IMR-90 (cell line): ENCODE results near the gene POLR3B. TPM values are rescaled to one million over a fixed set of nuclear protein-coding genes. Genes with fewer than 3 reads are reported as not detected.

Experiments used
- ATAC-seq: fragments of 200-7000 bp; cut with Tn5 transposase; 2 replicates; pipeline ENCODE4 v1.9.1; 2020; ENCODE audit warnings: low read depth, mild to moderate bottlenecking, moderate library complexity
- BruUV-seq: library from RNA; stranded (reverse); fragments of 400-500 nt; replicated peaks from 2 replicates; lab custom pipeline; 2021; lab: Mats Ljungman, UMichigan
- CTCF ChIA-PET: fragments of 300-600 bp; formaldehyde crosslinking; extraction: SDS; loops from one replicate; lab custom pipeline; 2021; ENCODE audit warnings: antibody characterized with exemption; lab: Yijun Ruan, JAX
- POLR2A ChIA-PET: fragments of 300-600 bp; sonication (Branson Sonifier 250); formaldehyde crosslinking; loops from one replicate; lab custom pipeline; 2022; ENCODE audit warnings: antibody characterized with exemption; ENCODE audit not compliant: unreplicated experiment; lab: Charles Lee
- DNase-seq: peaks from one replicate; pipeline ENCODE4 v3.0.0; 2013
- H2AFZ ChIP-seq: replicated peaks from 2 replicates; pipeline ENCODE3; 2013; ENCODE audit warnings: low read length, mild to moderate bottlenecking; ENCODE audit not compliant: poor library complexity
- H2AK5ac ChIP-seq: 2 replicates; pipeline ENCODE4 v1.6.1; 2013; ENCODE audit warnings: low read depth, low read length, inconsistent platforms
- H2AK9ac ChIP-seq: replicated peaks from 2 replicates; pipeline ENCODE3; 2013; ENCODE audit warnings: mild to moderate bottlenecking, low read depth, low read length, moderate library complexity; ENCODE audit not compliant: poor library complexity
- H2BK120ac ChIP-seq: 2 replicates; pipeline ENCODE4 v1.6.1; 2013; ENCODE audit warnings: low read depth, low read length, inconsistent platforms
- H2BK15ac ChIP-seq: 3 replicates; pipeline ENCODE4 v1.6.1; 2013; ENCODE audit warnings: low read depth, low read length, inconsistent platforms
- H2BK20ac ChIP-seq: 2 replicates; pipeline ENCODE4 v1.6.1; 2013; ENCODE audit warnings: low read depth, mild to moderate bottlenecking, inconsistent platforms, low read length, moderate library complexity
- H2BK5ac ChIP-seq: 2 replicates; pipeline ENCODE4 v1.6.1; 2013; ENCODE audit warnings: mild to moderate bottlenecking, low read depth, low read length, inconsistent platforms; ENCODE audit not compliant: poor library complexity, severe bottlenecking
- H3K14ac ChIP-seq: replicated peaks from 2 replicates; pipeline ENCODE4 v1.6.1; 2013; ENCODE audit warnings: low read depth, low read length, inconsistent platforms
- H3K18ac ChIP-seq: 2 replicates; pipeline ENCODE4 v1.6.1; 2013; ENCODE audit warnings: low read depth, low read length, control low read depth
- H3K23ac ChIP-seq: 2 replicates; pipeline ENCODE4 v1.6.1; 2013; ENCODE audit warnings: low read depth, low read length, inconsistent platforms
- H3K27ac ChIP-seq: 2 replicates; pipeline ENCODE4 v1.5.1; 2013; ENCODE audit warnings: mild to moderate bottlenecking, control low read depth, low read length; ENCODE audit not compliant: insufficient read depth
- H3K27me3 ChIP-seq: 2 replicates; pipeline ENCODE4 v1.6.1; 2013; ENCODE audit warnings: low read length; ENCODE audit not compliant: control insufficient read depth, insufficient read depth
- H3K36me3 ChIP-seq: 2 replicates; pipeline ENCODE4 v1.6.1; 2013; ENCODE audit warnings: low read length, mixed read lengths; ENCODE audit not compliant: control insufficient read depth, insufficient read depth
- H3K4ac ChIP-seq: 2 replicates; pipeline ENCODE4 v1.6.1; 2013; ENCODE audit warnings: low read depth, low read length, inconsistent platforms
- H3K4me1 ChIP-seq: 2 replicates; pipeline ENCODE4 v1.6.1; 2013; ENCODE audit warnings: low read length, mixed read lengths; ENCODE audit not compliant: control insufficient read depth, insufficient read depth
- H3K4me2 ChIP-seq: 2 replicates; pipeline ENCODE4 v1.6.1; 2013; ENCODE audit warnings: low read depth, mild to moderate bottlenecking, control low read depth, low read length, moderate library complexity
- H3K4me3 ChIP-seq: 2 replicates; pipeline ENCODE4 v1.5.1; 2013; ENCODE audit warnings: low read depth, mild to moderate bottlenecking, control low read depth, low read length, moderate library complexity; ENCODE audit not compliant: insufficient read depth
- H3K56ac ChIP-seq: 2 replicates; pipeline ENCODE4 v1.6.1; 2013; ENCODE audit warnings: low read length, inconsistent platforms; ENCODE audit not compliant: insufficient read depth; ENCODE audit errors: extremely low read depth
- H3K79me1 ChIP-seq, 2 experiments: 2 replicates each; pipeline ENCODE4 v1.6.1; 2013; ENCODE audit warnings: low read length in 2 of 2, inconsistent platforms in 1 of 2, low read depth in 1 of 2
- H3K9ac ChIP-seq: 2 replicates; pipeline ENCODE4 v1.6.1; 2013; ENCODE audit warnings: low read depth, low read length, control low read depth
- H3K9me1 ChIP-seq: 2 replicates; pipeline ENCODE4 v1.6.1; 2013; ENCODE audit warnings: low read length, inconsistent platforms; ENCODE audit not compliant: insufficient read depth
- H3K9me3 ChIP-seq: 2 replicates; pipeline ENCODE4 v1.6.1; 2013; ENCODE audit warnings: low read length; ENCODE audit not compliant: control insufficient read depth, insufficient read depth
- H4K20me1 ChIP-seq: 2 replicates; pipeline ENCODE4 v1.6.1; 2013; ENCODE audit warnings: low read length, inconsistent platforms; ENCODE audit not compliant: insufficient read depth
- H4K5ac ChIP-seq: 2 replicates; pipeline ENCODE4 v1.6.1; 2013; ENCODE audit warnings: mild to moderate bottlenecking, low read depth, low read length, control low read depth
- H4K8ac ChIP-seq, 2 experiments: 2 replicates each; pipeline ENCODE4 v1.6.1; 2013; ENCODE audit warnings: low read depth in 2 of 2, low read length in 2 of 2, control low read depth in 1 of 2, inconsistent platforms in 1 of 2
- H4K91ac ChIP-seq: 2 replicates; pipeline ENCODE4 v1.6.1; 2013; ENCODE audit warnings: low read depth, low read length, inconsistent platforms; ENCODE audit not compliant: insufficient read depth
- BHLHE40 ChIP-seq: fragments of 150-350 bp; IDR thresholded peaks from 2 replicates; pipeline ENCODE4 v1.6.1; 2016; ENCODE audit warnings: mild to moderate bottlenecking, low read depth, low read length
- CEBPB ChIP-seq: IDR thresholded peaks from 2 replicates; pipeline ENCODE4 v1.6.1; 2012; ENCODE audit warnings: low read depth, low read length, improper control_type of control experiment
- CHD1 ChIP-seq: IDR thresholded peaks from 2 replicates; pipeline ENCODE4 v1.6.1; 2012; ENCODE audit warnings: low read depth, low read length, improper control_type of control experiment
- CTCF ChIP-seq: conservative IDR thresholded peaks from 2 replicates; pipeline ENCODE4 v1.5.1; 2012; ENCODE audit warnings: mild to moderate bottlenecking, low read depth, low read length, improper control_type of control experiment
- ELK1 ChIP-seq: fragments of 150-350 bp; IDR thresholded peaks from 2 replicates; pipeline ENCODE4 v1.6.1; 2016; ENCODE audit warnings: low read depth, mild to moderate bottlenecking, low read length, moderate library complexity, borderline replicate concordance
- FOS ChIP-seq: fragments of 150-350 bp; IDR thresholded peaks from 2 replicates; pipeline ENCODE4 v1.6.1; 2016; ENCODE audit warnings: low read depth, low read length
- MAFK ChIP-seq: IDR thresholded peaks from 2 replicates; pipeline ENCODE4 v1.6.1; 2012; ENCODE audit warnings: low read depth, low read length, improper control_type of control experiment
- MAZ ChIP-seq: IDR thresholded peaks from 2 replicates; pipeline ENCODE4 v1.6.1; 2012; ENCODE audit warnings: low read depth, mild to moderate bottlenecking, low read length, improper control_type of control experiment, moderate library complexity, borderline replicate concordance
- NFE2L2 ChIP-seq: fragments of 150-350 bp; IDR thresholded peaks from 2 replicates; pipeline ENCODE4 v1.6.1; 2016; ENCODE audit warnings: low read depth, mild to moderate bottlenecking, low read length
- POLR2A ChIP-seq: IDR thresholded peaks from 2 replicates; pipeline ENCODE4 v1.6.1; 2012; ENCODE audit warnings: mild to moderate bottlenecking, low read depth, low read length
- RAD21 ChIP-seq: IDR thresholded peaks from 2 replicates; pipeline ENCODE4 v1.6.1; 2012; ENCODE audit warnings: low read length, improper control_type of control experiment
- RCOR1 ChIP-seq: IDR thresholded peaks from 2 replicates; pipeline ENCODE4 v1.6.1; 2012; ENCODE audit warnings: mild to moderate bottlenecking, low read length, improper control_type of control experiment; ENCODE audit not compliant: insufficient replicate concordance
- SMC3 ChIP-seq: fragments of 150-350 bp; IDR thresholded peaks from 2 replicates; pipeline ENCODE4 v1.6.1; 2016; ENCODE audit warnings: low read depth, mild to moderate bottlenecking, antibody characterized with exemption, low read length, moderate library complexity
- USF2 ChIP-seq: fragments of 150-350 bp; IDR thresholded peaks from 2 replicates; pipeline ENCODE4 v1.6.1; 2017; ENCODE audit warnings: mild to moderate bottlenecking, antibody characterized with exemption, low read length, low read depth
- WGBS, 2 experiments: methylation state at CpG; one replicate each; pipeline versions ENCODE4 v1.1.5 to v1.1.7; 2013; ENCODE audit warnings: missing lambda C conversion rate in 2 of 2; ENCODE audit not compliant: insufficient read length in 1 of 2; ENCODE audit errors: extremely low coverage in 2 of 2; 5-methylcytosine and 5-hydroxymethylcytosine counted together
- dilution Hi-C: fragments of 300-500 bp; cut with HindIII; formaldehyde crosslinking; loops from one replicate; pipeline ENCODE4 v1.14.3; 2018; ENCODE audit warnings: low sequenced_read_pairs; ENCODE audit not compliant: unreplicated experiment
- in situ Hi-C: fragments of 300-500 bp; cut with MboI; formaldehyde crosslinking; loops from 3 replicates; pipeline ENCODE4 v1.14.3; 2019; ENCODE audit warnings: low sequenced_read_pairs, inconsistent platforms, mixed read lengths
- intact Hi-C: fragments of 100-400 bp; cut with micrococcal nuclease; formaldehyde crosslinking; loops from 2 replicates; pipeline ENCODE4 v1.10.0; 2022
- polyA plus RNA-seq, 3 experiments: library from polyadenylated mRNA; depleted of rRNA; stranded (reverse); fragments of >200 nt; gene quantifications; 2 replicates each; pipeline ENCODE4 v1.2.3, GENCODE V29; 2012; ENCODE audit warnings: low replicate concordance in 1 of 3
- total RNA-seq: library from RNA; depleted of rRNA; stranded (reverse); fragments of >200 nt; gene quantifications from 2 replicates; pipeline ENCODE4 v1.2.3, GENCODE V29; 2012

POLR3B gene
- total and polyA plus RNA-seq, 2 of the 4 experiments (the other 2 are of a cell fraction) = 6.9 to 15.4 TPM

GRCh38 chr12:106309671-106310505 is 47.7 kb upstream of the POLR3B start:
- no peaks in the 10 kb centered on the region; the same call in none of the 2 replicates for H3K36me3 ChIP-seq
- peak; percentile 99 for ATAC-seq
- BruUV-seq = no TSS peak
- TF ChIP-seq CHD1 = no peak
- TF ChIP-seq RAD21 = no peak
- no peak for TF ChIP-seq USF2
- TF ChIP-seq RCOR1 = no peak
- no peak for TF ChIP-seq MAZ
- no peak for TF ChIP-seq CEBPB
- TF ChIP-seq FOS = no peak
- TF ChIP-seq MAFK = no peak
- no peak for TF ChIP-seq NFE2L2
- TF ChIP-seq CTCF = no peak
- no peak for TF ChIP-seq BHLHE40
- TF ChIP-seq SMC3 = no peak
- TF ChIP-seq POLR2A = no peak
- TF ChIP-seq ELK1 = no peak

More at GRCh38 chr12:106309671-106310505, 47.7 kb upstream of the POLR3B start:
- Histone ChIP-seq H2AK5ac (peak overlapping the region; percentile 92), H3K4me1 (peaks cover 11% of the 10 kb centered on the region), H3K14ac (peak overlapping the region; percentile 96), H3K27ac (peak overlapping the region; percentile 75), H4K5ac (no peak overlapping the region), H2BK120ac (peak overlapping the region; percentile 97), H4K8ac (peak overlapping the region; percentile 47 to 88), H2AFZ (peak overlapping the region; percentile 89), H3K4me3 (no peak overlapping the region), H3K56ac (no peak overlapping the region; the same call in 1 of the 2 replicates), H3K9me1 (peaks cover 21% of the 10 kb centered on the region), H4K91ac (peak overlapping the region; percentile 96), H3K23ac (peak overlapping the region; percentile 91), H2BK15ac (peak overlapping the region; percentile 96; the same call in 2 of the 3 replicates), H3K9me3 (no peaks in the 10 kb centered on the region), H2BK5ac (peak overlapping the region; percentile 78), H2AK9ac (peak overlapping the region; percentile 81), H2BK20ac (peak overlapping the region; percentile 96), H3K4ac (peak overlapping the region; percentile 98), H3K18ac (peak overlapping the region; percentile 70), H3K4me2 (peak overlapping the region; percentile 84), H3K9ac (no peak overlapping the region), H3K79me1 (peaks cover 8 to 19% of the 10 kb centered on the region in 2 experiments; a peak in 2 of 4 replicates), H4K20me1 (no peaks in the 10 kb centered on the region), H3K27me3 (no peaks in the 10 kb centered on the region)
- peak; percentile 75 for DNase-seq
- dilution Hi-C loops = no loop called here
- intact Hi-C loops = no loop called here
- ChIA-PET CTCF (no interaction called here), POLR2A (no interaction called here)
- no CpG with 5 or more reads among the region's 7 CpGs for WGBS, 2 experiments
- in situ Hi-C loops = no loop called here
